Duodenal mucosa (tissue), 2 donors: Measurements from ENCODE around the gene E2F8.

ENCODE experiments used
- H3K27ac ChIP-seq: one replicate; pipeline ENCODE4 v1.7.0; 2013; ENCODE audit warnings: low read depth, low read length
- H3K27me3 ChIP-seq, 2 donors: one replicate each; pipeline ENCODE4 v1.7.0; 2013; ENCODE audit warnings: low read length in 2 of 2, control low read depth in 1 of 2; ENCODE audit not compliant: insufficient read depth in 2 of 2, control insufficient read depth in 1 of 2
- H3K36me3 ChIP-seq, 2 donors: one replicate each; pipeline ENCODE4 v1.7.0; 2013; ENCODE audit warnings: low read length in 2 of 2, control low read depth in 1 of 2; ENCODE audit not compliant: insufficient read depth in 2 of 2, control insufficient read depth in 1 of 2
- H3K4me1 ChIP-seq, 2 donors: one replicate each; pipeline ENCODE4 v1.7.0; 2013; ENCODE audit warnings: low read length in 2 of 2, control low read depth in 1 of 2; ENCODE audit not compliant: insufficient read depth in 2 of 2, control insufficient read depth in 1 of 2
- H3K4me3 ChIP-seq, 2 donors: one replicate each; pipeline ENCODE4 v1.7.0; 2013; ENCODE audit warnings: low read length in 2 of 2, low read depth in 1 of 2
- H3K9ac ChIP-seq, 2 donors: one replicate each; pipeline ENCODE4 v1.7.0; 2013; ENCODE audit warnings: low read length in 2 of 2, low read depth in 1 of 2
- H3K9me3 ChIP-seq, 2 donors: one replicate each; pipeline ENCODE4 v1.7.0; 2013; ENCODE audit warnings: low read length in 2 of 2, control low read depth in 1 of 2; ENCODE audit not compliant: control insufficient read depth in 1 of 2

The E2F8 gene

GRCh38 chr11:19208181-19208580 lies 32.6 kb downstream of the E2F8 start:
- Histone ChIP-seq H3K36me3 (no peaks in the 10 kb centered on the region), H3K4me1 (peaks cover 0 to 5% of the 10 kb centered on the region in 2 donors), H3K9me3 (no peaks in the 10 kb centered on the region), H3K27ac (no peak overlapping the region), H3K4me3 (no peak overlapping the region), H3K27me3 (no peaks in the 10 kb centered on the region), H3K9ac (no peak overlapping the region)

GRCh38 chr11:19204836-19205235 lies 35.9 kb downstream of the E2F8 start:
- H3K4me1 ChIP-seq = peaks cover 5 to 15% of the 10 kb centered on the region in 2 donors
- H3K27me3 ChIP-seq = no peaks in the 10 kb centered on the region
- H3K36me3 ChIP-seq = no peaks in the 10 kb centered on the region
- no peaks in the 10 kb centered on the region for H3K9me3 ChIP-seq
- no peak overlapping the region for H3K9ac ChIP-seq
- H3K4me3 ChIP-seq = no peak overlapping the region
- no peak overlapping the region for H3K27ac ChIP-seq

GRCh38 chr11:19201737-19202605 lies 38.8 kb downstream of the E2F8 start, which contains the start of gene CSRP3:
TSS of gene CSRP3 (minus strand) at chr11:19201983. CDS start at chr11:19192448, 9,535 bp downstream.
- Histone ChIP-seq H3K36me3 (no peaks in the 10 kb centered on the region), H3K27me3 (no peaks in the 10 kb centered on the region), H3K4me3 (no peak within 1 kb of the TSS), H3K27ac (no peak within 1 kb of the TSS), H3K9ac (no peak within 1 kb of the TSS), H3K4me1 (peaks cover 8 to 15% of the 10 kb centered on the region in 2 donors), H3K9me3 (no peaks in the 10 kb centered on the region)

- no peaks in the 10 kb centered on the region for H3K27me3 ChIP-seq
- no peak overlapping the region for H3K4me3 ChIP-seq
- no peak overlapping the region for H3K27ac ChIP-seq
- H3K36me3 ChIP-seq = no peaks in the 10 kb centered on the region
- no peaks in the 10 kb centered on the region for H3K9me3 ChIP-seq
- H3K4me1 ChIP-seq = peaks cover 8 to 15% of the 10 kb centered on the region in 2 donors
- H3K9ac ChIP-seq = no peak overlapping the region
Observed at GRCh38 chr11:19200410-19201201, 40.1 kb downstream of the E2F8 start.

GRCh38 chr11:19199771-19200170 lies 41.0 kb downstream of the E2F8 start:
- H3K9me3 ChIP-seq = no peaks in the 10 kb centered on the region
- H3K4me1 ChIP-seq = peaks cover 8 to 15% of the 10 kb centered on the region in 2 donors
- no peaks in the 10 kb centered on the region for H3K27me3 ChIP-seq
- no peak overlapping the region for H3K4me3 ChIP-seq
- H3K9ac ChIP-seq = no peak overlapping the region
- H3K36me3 ChIP-seq = no peaks in the 10 kb centered on the region
- H3K27ac ChIP-seq = no peak overlapping the region

- Histone ChIP-seq H3K9me3 (no peaks in the 10 kb centered on the region), H3K36me3 (no peaks in the 10 kb centered on the region), H3K9ac (no peak overlapping the region), H3K4me3 (no peak overlapping the region), H3K27ac (no peak overlapping the region), H3K4me1 (peaks cover 8 to 15% of the 10 kb centered on the region in 2 donors), H3K27me3 (no peaks in the 10 kb centered on the region)
Observed at GRCh38 chr11:19199048-19199447, 41.7 kb downstream of the E2F8 start.

GRCh38 chr11:19196432-19196831 lies 44.3 kb downstream of the E2F8 start:
- Histone ChIP-seq H3K9ac (no peak overlapping the region), H3K4me1 (peaks cover 8 to 23% of the 10 kb centered on the region in 2 donors), H3K9me3 (no peaks in the 10 kb centered on the region), H3K36me3 (no peaks in the 10 kb centered on the region), H3K4me3 (no peak overlapping the region), H3K27me3 (no peaks in the 10 kb centered on the region), H3K27ac (no peak overlapping the region)

- Histone ChIP-seq H3K9me3 (no peaks in the 10 kb centered on the region), H3K4me3 (no peak overlapping the region), H3K36me3 (no peaks in the 10 kb centered on the region), H3K27me3 (no peaks in the 10 kb centered on the region), H3K27ac (no peak overlapping the region), H3K9ac (no peak overlapping the region), H3K4me1 (peaks cover 3 to 14% of the 10 kb centered on the region in 2 donors)
Observed at GRCh38 chr11:19194620-19195308, 46.0 kb downstream of the E2F8 start.

- H3K4me1 ChIP-seq = peaks cover 0 to 9% of the 10 kb centered on the region in 2 donors
- H3K4me3 ChIP-seq = no peak overlapping the region
- H3K9me3 ChIP-seq = no peaks in the 10 kb centered on the region
- no peaks in the 10 kb centered on the region for H3K27me3 ChIP-seq
- H3K36me3 ChIP-seq = no peaks in the 10 kb centered on the region
- no peak overlapping the region for H3K9ac ChIP-seq
- no peak overlapping the region for H3K27ac ChIP-seq
Observed at GRCh38 chr11:19193916-19194315, 46.8 kb downstream of the E2F8 start.
